ENCODE results near the gene PRMT5.
A peak's percentile ranks its signal among the peaks of the same experiment; 100 is the strongest.
"Not testable (repeated sequence)": the region's sequence is repeated elsewhere in the genome, so short reads cannot be mapped to it uniquely, and the experiment has no call there.

Gene PRMT5

GRCh38 chr14:22932146-22932545 is 3.0 kb upstream of the PRMT5 start:
- DNase-seq (ENCODE audit: low read depth): no peak

GRCh38 chr14:22929961-22930364 is 787 bp upstream of the PRMT5 start:
- no peak for DNase-seq (ENCODE audit: low read depth)

- DNase-seq (ENCODE audit: low read depth): no peak
Measured at GRCh38 chr14:22928237-22929103, 706 bp downstream of the PRMT5 start.

- no peak for DNase-seq (ENCODE audit: low read depth)
Measured at GRCh38 chr14:22926316-22926715, 2.9 kb downstream of the PRMT5 start.

GRCh38 chr14:22925513-22925912 is 3.7 kb downstream of the PRMT5 start:
- DNase-seq (ENCODE audit: low read depth): no peak

- no peak for DNase-seq (ENCODE audit: low read depth)
Measured at GRCh38 chr14:22923746-22924145, 5.4 kb downstream of the PRMT5 start.

- DNase-seq (ENCODE audit: low read depth): no peak
Measured at GRCh38 chr14:22922294-22922693, 6.9 kb downstream of the PRMT5 start.

- DNase-seq (ENCODE audit: low read depth): no peak
Measured at GRCh38 chr14:22920697-22921096, 8.5 kb downstream of the PRMT5 start.

GRCh38 chr14:22919601-22919921 is 9.6 kb downstream of the PRMT5 start:
- no peak for DNase-seq (ENCODE audit: low read depth)

- DNase-seq (ENCODE audit: low read depth): peak; percentile 100
Measured at GRCh38 chr14:22918804-22919600, 10.2 kb downstream of the PRMT5 start, which contains the start of gene RBM23. Gene RBM23, minus strand, starts transcription at chr14:22919149.

- no peak for DNase-seq (ENCODE audit: low read depth)
Measured at GRCh38 chr14:22915886-22916521, 13.2 kb downstream of the PRMT5 start.

- DNase-seq (ENCODE audit: low read depth): not testable (repeated sequence)
Measured at GRCh38 chr14:22914836-22915235, 14.3 kb downstream of the PRMT5 start.

- no peak for DNase-seq (ENCODE audit: low read depth)
Measured at GRCh38 chr14:22910916-22911315, 18.3 kb downstream of the PRMT5 start.

GRCh38 chr14:22908601-22909000 is 20.6 kb downstream of the PRMT5 start:
- no peak for DNase-seq (ENCODE audit: low read depth)

- no peak for DNase-seq (ENCODE audit: low read depth)
Measured at GRCh38 chr14:22907429-22907828, 21.7 kb downstream of the PRMT5 start.

GRCh38 chr14:22906073-22906472 is 23.1 kb downstream of the PRMT5 start:
- no peak for DNase-seq (ENCODE audit: low read depth)

GRCh38 chr14:22905627-22906026 is 23.5 kb downstream of the PRMT5 start:
- no peak for DNase-seq (ENCODE audit: low read depth)

GRCh38 chr14:22903742-22904087 is 25.5 kb downstream of the PRMT5 start:
- no peak for DNase-seq (ENCODE audit: low read depth)

GRCh38 chr14:22901799-22902198 is 27.4 kb downstream of the PRMT5 start:
- no peak for DNase-seq (ENCODE audit: low read depth)

- no peak for DNase-seq (ENCODE audit: low read depth)
Measured at GRCh38 chr14:22900081-22900799, 28.9 kb downstream of the PRMT5 start.

- DNase-seq (ENCODE audit: low read depth): no peak
Measured at GRCh38 chr14:22898302-22899090, 30.7 kb downstream of the PRMT5 start.

Data from activated T-cell treated with anti-CD3 and anti-CD28 coated beads for 1 hour (primary cell).